GM18526 (cell line): ENCODE measurements around the gene SLC5A11.

ENCODE experiments used
- POLR2A ChIP-seq: IDR thresholded peaks from 3 replicates; pipeline ENCODE4 v1.6.1; 2011; ENCODE audit not compliant: insufficient read length; ENCODE audit errors: extremely low read depth

SLC5A11 gene

DNA sequence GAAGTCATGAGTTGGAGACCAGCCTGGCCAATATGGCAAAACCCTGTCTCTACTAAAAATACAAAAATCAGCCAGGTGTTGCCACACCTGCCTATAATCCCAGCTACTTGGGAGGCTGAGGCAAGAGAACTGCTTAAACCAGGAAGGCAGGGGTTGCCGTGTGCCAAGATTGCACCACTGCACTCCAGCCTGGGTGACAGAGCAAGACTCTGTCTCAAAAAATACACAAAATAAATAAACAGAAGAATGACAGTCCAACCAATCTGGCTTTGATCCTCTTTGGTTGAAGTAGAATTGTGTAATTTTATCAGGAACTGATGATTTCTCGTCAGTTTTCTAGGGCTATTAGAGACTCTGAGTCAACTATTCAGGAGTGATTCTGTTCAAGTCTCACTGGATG lies 79.4 kb downstream of the SLC5A11 start:
- no peak for TF ChIP-seq POLR2A

DNA sequence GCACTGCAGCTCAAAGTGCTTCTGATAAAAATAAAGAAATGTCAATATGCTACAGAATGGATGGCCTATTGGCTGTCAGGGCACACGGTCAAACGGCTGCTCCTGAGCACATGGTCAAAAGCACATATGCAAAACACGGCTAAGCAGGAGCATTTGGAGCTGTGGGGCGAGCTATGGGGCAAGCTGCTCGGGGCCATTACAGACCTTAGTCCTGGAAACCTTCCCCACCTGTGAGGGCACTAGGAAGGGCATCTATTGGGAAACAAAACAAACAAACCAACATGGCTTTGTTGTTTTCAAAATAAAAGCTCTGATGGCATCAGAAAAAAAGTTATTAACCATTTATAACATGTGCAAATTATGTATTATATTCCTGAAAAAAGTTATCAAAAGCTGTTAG lies 83.6 kb downstream of the SLC5A11 start:
- no peak for TF ChIP-seq POLR2A

DNA sequence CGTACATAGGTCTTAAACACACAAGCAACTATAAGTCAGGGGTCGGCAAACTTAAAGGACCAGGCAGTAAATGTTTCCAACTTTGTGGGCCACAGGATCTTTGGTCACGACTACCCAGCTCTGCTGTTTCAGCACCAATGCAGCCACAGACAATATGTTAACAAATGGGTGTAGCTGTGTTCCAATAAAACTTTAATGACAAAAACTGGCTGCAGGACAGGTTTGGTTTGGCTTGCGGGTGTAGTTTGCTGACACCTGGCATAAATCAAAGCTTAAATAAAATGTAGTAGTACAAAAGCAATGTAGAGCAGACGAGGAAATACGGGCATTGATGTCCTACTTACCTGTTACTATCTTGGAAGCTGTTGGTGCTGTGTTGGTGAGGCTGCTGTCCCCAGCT lies 84.7 kb downstream of the SLC5A11 start:
- TF ChIP-seq POLR2A: no peak

DNA sequence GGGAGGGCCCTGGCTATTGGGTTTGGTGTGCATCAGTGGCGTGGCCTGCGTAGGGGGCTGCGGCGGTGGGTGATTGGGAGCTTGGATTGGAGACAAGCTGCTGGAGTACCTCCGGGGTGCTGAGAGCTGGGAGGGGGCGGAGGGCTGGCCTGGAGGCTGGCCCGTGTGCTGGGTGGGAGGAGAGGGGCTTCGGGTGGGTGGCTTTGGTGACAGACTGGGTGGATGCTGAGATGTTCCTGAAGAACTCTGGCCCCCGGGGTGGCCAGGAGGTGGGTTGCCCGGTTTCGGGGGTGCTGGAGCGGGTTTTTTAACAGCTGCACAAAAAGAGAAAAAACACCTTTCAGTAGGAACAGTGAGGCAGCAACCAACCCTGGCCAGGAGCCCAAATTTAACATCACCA lies 85.3 kb downstream of the SLC5A11 start:
- TF ChIP-seq POLR2A: peak; percentile 14

DNA sequence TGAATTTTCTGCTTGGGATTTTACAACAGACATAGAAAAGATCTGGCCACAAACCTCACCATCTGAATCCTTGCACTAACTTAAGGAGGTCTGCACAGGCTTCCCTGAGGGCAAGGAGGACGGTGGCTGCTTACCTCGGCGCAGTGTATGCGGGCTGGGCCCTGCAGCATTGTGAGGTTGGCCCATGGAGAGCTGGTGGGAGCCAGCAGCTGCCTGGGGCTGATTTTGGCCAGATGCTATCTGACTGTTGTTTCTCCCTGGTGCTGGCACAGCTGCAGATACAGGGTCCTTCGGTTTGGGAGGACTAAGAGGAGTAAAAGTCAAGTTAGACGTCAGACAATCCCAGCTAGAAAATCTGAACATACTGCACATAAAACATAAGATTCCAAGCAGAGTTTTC lies 89.6 kb downstream of the SLC5A11 start:
- TF ChIP-seq POLR2A: no peak

DNA sequence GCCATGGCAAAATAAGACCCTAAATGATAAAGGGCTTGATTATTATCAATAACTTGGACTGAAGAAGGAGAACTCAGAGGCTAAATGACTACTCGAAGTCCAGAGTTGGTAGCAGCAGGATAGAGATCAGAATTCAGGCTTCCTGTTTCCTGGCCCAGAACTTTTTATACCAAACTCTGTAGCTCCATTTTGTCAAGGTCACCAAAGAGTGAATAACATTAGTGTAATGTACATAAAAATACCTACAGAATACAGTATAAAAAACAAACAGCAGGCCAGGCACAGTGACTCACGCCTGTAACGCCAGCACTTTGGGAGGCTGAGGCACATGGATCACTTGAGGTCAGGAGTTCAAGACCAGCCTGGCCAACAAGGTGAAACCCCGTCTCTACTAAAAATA lies 90.4 kb downstream of the SLC5A11 start:
- no peak for TF ChIP-seq POLR2A

DNA sequence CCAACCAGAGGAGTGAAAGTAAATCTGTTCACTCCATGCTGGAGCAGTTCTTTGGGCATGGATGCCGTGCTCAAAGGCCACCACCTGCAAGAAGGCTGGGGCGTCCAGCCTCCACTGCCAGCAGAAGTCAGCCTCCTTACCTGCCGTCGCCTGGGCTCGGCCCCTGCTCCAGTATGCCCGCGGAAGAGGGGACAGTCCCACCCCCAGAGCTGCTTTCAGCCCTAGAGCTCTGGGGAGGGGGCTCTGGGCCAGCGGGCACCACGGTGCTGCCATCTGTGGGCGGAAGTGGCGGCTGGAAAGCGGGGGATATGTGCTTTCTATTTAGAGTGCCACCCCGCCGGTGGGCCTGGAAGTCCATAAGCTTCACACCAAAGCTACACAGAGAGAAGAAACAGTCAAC lies 93.5 kb downstream of the SLC5A11 start:
- no peak for TF ChIP-seq POLR2A

DNA sequence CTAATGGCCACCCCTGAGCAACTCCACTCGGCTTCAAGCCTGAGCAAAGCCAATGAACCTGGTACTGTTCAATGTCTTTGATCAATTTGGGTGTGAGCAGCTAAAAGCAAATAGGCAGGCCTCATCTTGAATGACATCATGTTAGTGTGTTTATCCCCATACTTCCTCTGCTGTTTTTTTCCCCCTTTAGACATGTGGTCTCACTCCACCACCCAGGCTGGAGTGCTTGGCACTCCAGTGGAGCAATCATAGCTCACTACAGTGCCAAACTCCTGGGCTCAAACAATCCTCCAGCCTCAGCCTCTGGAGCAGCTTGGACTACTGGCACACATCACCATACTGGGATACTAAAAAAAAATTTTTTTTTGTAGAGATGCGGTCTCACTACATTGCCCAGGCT lies 94.0 kb downstream of the SLC5A11 start:
- no peak for TF ChIP-seq POLR2A

DNA sequence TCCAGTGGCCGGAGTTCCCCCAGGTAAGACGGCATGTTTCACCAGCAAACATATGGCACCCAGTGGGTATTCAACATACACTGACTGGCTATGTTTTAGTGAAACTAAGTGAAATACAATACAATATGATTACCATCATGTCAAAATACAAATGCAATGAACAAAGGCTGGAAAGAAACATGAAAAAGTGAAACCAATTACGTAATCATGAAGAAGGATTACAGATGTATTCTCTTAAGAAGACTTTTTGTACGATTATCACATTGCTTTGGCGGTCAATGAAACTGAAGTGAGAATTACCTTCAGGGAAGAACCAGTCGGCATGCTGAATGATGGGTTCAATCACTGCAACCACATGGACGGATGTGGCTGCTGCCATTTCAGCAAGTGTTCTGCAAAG lies 97.7 kb downstream of the SLC5A11 start:
- no peak for TF ChIP-seq POLR2A

DNA sequence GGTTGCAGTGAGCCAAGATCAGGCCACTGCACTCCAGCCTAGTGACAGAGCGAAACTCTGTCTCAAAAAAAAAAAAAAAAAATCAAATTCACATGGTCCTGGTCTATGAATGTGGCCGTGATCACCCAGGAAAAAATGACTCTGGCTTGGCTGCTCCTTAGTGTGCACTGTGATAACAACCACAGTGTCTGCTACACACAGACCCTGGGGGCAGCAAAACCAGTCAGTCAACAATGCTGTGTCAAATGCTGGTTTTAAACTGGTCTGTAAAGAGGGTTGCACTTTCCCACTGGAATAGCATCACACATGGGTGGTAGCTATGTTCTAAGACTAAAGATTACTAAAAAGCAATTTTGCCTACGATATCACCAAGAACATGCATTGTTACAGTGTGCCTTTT lies 98.4 kb downstream of the SLC5A11 start:
- TF ChIP-seq POLR2A: no peak

DNA sequence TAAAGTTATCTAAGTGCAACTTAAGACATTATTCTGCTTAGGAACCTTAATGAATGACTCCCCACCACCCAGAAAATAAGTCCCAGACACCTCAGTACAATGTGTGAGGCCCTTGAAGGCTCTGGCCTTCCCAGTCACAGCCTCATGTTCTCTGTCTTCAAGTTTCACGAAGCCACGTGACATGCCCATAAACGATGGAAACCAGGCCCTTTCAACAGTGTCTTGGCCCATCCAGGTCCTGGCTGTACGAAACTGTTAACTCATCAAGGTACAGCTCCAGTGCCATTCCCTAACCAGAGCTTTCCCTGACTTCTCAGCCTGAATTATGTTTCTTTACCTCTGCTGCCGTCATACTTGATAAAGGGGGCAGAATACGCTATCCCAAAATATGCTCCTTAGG lies 100.4 kb downstream of the SLC5A11 start:
- no peak for TF ChIP-seq POLR2A

DNA sequence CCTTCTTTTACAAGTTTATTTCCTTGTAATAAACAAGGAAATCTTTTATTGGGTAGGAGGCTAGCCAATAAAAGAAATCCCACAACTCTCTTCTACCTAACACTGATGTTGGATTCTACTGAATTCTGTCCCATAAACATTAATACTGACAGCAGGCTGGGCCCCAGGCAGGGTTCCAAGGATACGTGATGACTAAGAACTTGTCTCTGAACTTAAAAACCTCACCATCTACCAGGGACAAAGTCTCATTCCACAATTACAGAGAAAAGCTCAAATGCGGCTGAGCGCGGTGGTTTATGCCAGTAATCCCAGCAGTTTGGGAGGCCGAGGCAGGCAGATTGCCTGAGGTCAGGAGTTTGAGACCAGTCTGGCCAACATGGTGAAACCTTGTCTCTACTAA lies 104.5 kb downstream of the SLC5A11 start:
- TF ChIP-seq POLR2A: no peak

DNA sequence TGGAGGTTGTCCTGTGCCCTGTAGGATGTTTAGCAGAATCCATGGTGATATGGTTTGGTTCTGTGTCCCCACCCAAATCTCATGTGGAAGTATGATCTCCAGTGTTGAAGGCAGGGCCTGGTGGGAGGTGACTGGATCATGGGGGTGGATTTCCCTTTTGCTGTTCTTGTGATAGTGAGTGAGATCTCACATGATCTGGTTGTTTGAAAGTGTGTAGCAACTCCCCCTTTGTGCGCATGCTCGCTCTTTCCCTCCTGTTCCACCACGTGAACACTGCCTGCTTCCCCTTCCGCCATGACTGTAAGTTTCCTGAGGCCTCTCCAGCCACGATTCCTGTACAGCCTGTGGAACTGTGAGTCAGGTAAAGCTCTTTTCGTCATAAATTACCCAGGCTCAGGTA lies 107.5 kb downstream of the SLC5A11 start:
- TF ChIP-seq POLR2A: no peak

DNA sequence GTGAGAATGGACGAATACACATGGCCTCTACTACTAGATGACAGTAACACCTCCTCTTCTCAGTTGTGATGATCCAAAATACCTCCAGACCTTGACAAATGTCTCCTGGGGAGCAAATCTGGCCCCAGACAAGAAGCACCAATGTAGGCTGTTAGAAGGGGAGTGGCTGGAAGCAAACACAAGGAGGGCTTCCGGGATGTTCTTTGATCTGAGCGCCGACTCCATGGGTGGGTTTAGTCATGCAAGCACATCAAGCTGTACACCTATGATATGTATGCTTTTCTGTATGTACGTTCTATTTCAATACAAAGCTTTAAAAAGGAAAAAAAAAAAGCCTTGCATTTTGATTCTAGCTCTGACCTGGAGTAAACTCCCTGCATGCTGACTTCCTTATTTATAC lies 108.0 kb downstream of the SLC5A11 start:
- no peak for TF ChIP-seq POLR2A

DNA sequence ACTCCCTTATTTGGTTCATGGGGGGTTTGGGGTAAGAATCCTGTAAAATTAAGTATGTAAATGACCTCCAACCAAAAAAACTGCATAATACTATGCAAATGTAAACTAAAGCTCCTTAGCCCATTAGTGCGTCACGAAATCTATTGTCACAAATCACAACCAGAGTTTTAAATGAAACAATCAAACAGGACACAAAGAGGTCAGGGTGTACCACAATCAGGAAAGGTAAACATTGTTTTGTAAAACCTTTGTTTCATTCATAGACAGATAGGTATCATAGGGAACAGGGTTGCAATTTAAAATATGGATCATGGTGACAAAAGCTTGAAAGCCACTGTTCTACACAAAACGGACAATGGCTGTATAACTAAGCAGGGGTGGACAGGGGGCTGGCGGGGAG lies 108.4 kb downstream of the SLC5A11 start:
- no peak for TF ChIP-seq POLR2A

DNA sequence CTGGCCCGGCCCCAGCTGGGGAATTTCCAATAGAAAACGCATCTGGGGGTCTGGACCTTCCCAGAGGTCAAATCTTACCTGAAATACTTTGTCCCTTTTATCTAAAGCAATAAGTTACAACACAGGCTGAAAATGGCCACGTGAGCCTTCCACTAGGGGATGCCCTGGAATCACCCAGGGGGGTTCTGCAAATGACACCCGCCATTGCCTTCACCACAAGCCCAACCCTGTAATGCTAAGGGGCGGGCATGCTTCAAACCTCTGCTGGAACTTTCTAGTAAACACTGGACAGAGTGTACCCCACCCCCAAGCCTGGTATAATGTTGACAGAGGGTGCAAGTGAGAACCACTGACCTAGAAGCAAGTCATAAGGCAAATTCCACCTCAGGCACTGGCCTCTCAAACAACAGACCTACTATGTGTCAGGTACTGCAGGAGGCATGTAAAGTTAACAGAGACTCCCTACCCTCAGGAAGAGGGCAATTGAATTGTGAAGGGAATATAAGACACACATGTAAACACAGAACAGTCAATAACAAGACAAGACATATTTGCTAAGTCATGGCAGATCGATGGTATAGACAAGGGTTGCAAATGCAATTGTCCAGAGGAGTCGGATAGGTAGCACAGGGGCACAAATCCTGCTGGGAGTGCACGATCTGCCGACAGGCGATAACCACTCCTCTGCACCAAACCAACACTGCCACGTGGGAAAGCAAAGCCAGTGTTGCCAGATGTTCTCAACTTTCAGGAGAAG lies 110.4 kb downstream of the SLC5A11 start:
- TF ChIP-seq POLR2A: no peak

DNA sequence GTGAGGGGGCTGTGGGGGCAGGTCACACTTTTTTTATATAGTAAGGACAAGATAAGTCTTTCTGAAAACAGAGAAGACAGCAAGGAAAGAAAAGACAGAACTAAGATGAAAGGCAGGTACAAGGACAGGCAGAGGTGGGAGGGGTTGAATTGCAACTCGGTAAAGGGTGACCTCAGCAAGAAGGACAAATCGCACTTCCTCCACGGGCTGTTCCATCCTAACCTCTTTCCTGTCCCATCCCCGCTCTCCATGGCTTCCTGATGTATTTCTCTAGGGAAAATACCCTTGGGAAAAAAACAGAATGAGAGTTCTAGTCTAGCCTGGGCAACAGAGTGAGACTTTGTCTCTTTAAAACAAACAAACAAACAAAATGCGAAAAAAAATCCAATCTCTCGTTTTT lies 112.1 kb downstream of the SLC5A11 start:
- no peak for TF ChIP-seq POLR2A
